ENCODE data around the gene USF2. TPM values are rescaled to one million over a fixed set of nuclear protein-coding genes. Genes with fewer than 3 reads are reported as not detected.

USF2 gene
- polyA plus RNA-seq, 3 donors, result 2.7 to 248 (median 5.0) TPM

DNA sequence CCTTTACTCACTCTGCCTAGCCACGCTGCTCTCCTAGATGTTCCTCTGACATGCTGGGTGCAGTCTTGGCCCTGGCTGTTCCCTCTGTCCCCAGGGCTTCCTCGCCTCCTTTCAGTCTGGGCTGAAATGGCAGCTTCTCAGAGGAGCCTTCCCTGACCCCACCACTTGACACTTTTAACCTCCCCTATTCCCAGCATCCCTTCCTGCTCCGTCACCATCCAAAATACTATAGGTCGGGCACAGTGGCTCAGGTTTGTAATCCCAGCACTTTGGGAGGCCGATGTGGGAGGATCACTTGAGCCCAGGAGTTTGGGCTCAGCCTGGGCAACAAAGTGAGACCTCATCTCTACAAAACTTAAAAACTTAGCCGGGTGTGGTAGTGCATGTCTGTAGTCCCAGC is 42.8 kb upstream of the USF2 start:
- no peaks in the 10 kb centered on the region for H3K9me3 ChIP-seq (replicated peaks in 1 of 2; ENCODE audit: control insufficient read depth in 1 of 2, insufficient read depth in 1 of 2, low read length in 2 of 2)
- H3K27ac Mint-ChIP-seq, result no peak overlapping the region
- intact Hi-C loops (cut with micrococcal nuclease), result no loop called here
- H3K36me3 ChIP-seq (replicated peaks in 1 of 2; ENCODE audit: control insufficient read depth in 1 of 2, insufficient read depth in 2 of 2, low read length in 2 of 2), result no peaks in the 10 kb centered on the region
- 95% methylated on average over 5 of the region's 6 CpGs for WGBS (ENCODE audit: insufficient coverage)
- DNase-seq, result no peak
- H3K36me3 Mint-ChIP-seq, result no peaks in the 10 kb centered on the region
- H3K79me2 ChIP-seq (ENCODE audit: insufficient read depth, low read length), result no peaks in the 10 kb centered on the region
- H2AFZ ChIP-seq (ENCODE audit: insufficient read depth, low read depth, low read length, poor library complexity, severe bottlenecking), result no peak overlapping the region
- peaks cover 0 to 3% (median 0%) of the 10 kb centered on the region in 7 donors for H3K9me3 Mint-ChIP-seq
- H3K27ac ChIP-seq (ENCODE audit: low read depth in 1 of 2, low read length in 2 of 2), result no peak overlapping the region
- H3K4me1 Mint-ChIP-seq, result peaks cover 22% of the 10 kb centered on the region
- H3K4me1 ChIP-seq (ENCODE audit: control insufficient read depth in 1 of 2, insufficient read depth in 2 of 2, low read length in 2 of 2), result peaks cover 13 to 19% of the 10 kb centered on the region in 2 donors
- H3K4me3 Mint-ChIP-seq, result peak overlapping the region in 1 of 2 donors; percentile 49
- H3K9ac ChIP-seq (ENCODE audit: insufficient read depth, low read length, poor library complexity, severe bottlenecking), result no peak overlapping the region
- no peaks in the 10 kb centered on the region for H4K20me1 ChIP-seq (ENCODE audit: insufficient read depth, low read length)
- no peak overlapping the region for H3K4me2 ChIP-seq (replicated peaks; ENCODE audit: extremely low read depth, low read length, poor library complexity, severe bottlenecking)
- H3K27me3 ChIP-seq (ENCODE audit: control insufficient read depth in 2 of 2, insufficient read depth in 2 of 2, low read length in 2 of 2), result no peaks in the 10 kb centered on the region
- H3K27me3 Mint-ChIP-seq (ENCODE audit: low read depth in 3 of 3), result peaks cover 3 to 9% (median 8%) of the 10 kb centered on the region in 3 donors
- TF ChIP-seq CTCF (IDR thresholded peaks at IDR 0.05), result no peak
- H3K4me3 ChIP-seq (replicated peaks in 1 of 3; ENCODE audit: low read depth in 2 of 3, low read length in 3 of 3), result no peak overlapping the region

- Mint-ChIP-seq H3K27me3 (ENCODE audit: low read depth in 3 of 3) (peaks cover 3 to 9% (median 8%) of the 10 kb centered on the region in 3 donors), H3K36me3 (no peaks in the 10 kb centered on the region), H3K27ac (peak overlapping the region in 1 of 7 donors; percentile 64), H3K4me1 (peaks cover 22% of the 10 kb centered on the region), H3K9me3 (peaks cover 0 to 2% (median 0%) of the 10 kb centered on the region in 7 donors), H3K4me3 (no peak overlapping the region)
- H3K4me3 ChIP-seq (replicated peaks in 1 of 3; ENCODE audit: low read depth in 2 of 3, low read length in 3 of 3), result no peak overlapping the region
- no peak for DNase-seq
- H3K4me1 ChIP-seq (ENCODE audit: control insufficient read depth in 1 of 2, insufficient read depth in 2 of 2, low read length in 2 of 2), result peaks cover 13 to 19% of the 10 kb centered on the region in 2 donors
- H4K20me1 ChIP-seq (ENCODE audit: insufficient read depth, low read length), result no peaks in the 10 kb centered on the region
- H3K27ac ChIP-seq (ENCODE audit: low read depth in 1 of 2, low read length in 2 of 2), result no peak overlapping the region
- no peak overlapping the region for H3K4me2 ChIP-seq (replicated peaks; ENCODE audit: extremely low read depth, low read length, poor library complexity, severe bottlenecking)
- H3K79me2 ChIP-seq (ENCODE audit: insufficient read depth, low read length), result no peaks in the 10 kb centered on the region
- H3K27me3 ChIP-seq (ENCODE audit: control insufficient read depth in 2 of 2, insufficient read depth in 2 of 2, low read length in 2 of 2), result no peaks in the 10 kb centered on the region
- H3K9me3 ChIP-seq (replicated peaks in 1 of 2; ENCODE audit: control insufficient read depth in 1 of 2, insufficient read depth in 1 of 2, low read length in 2 of 2), result no peaks in the 10 kb centered on the region
- H3K36me3 ChIP-seq (replicated peaks in 1 of 2; ENCODE audit: control insufficient read depth in 1 of 2, insufficient read depth in 2 of 2, low read length in 2 of 2), result no peaks in the 10 kb centered on the region
- H2AFZ ChIP-seq (ENCODE audit: insufficient read depth, low read depth, low read length, poor library complexity, severe bottlenecking), result no peak overlapping the region
- no peak for TF ChIP-seq CTCF (IDR thresholded peaks at IDR 0.05)
- 100% methylated on average over 4 of the region's 5 CpGs for WGBS (ENCODE audit: insufficient coverage)
- no peak overlapping the region for H3K9ac ChIP-seq (ENCODE audit: insufficient read depth, low read length, poor library complexity, severe bottlenecking)
- intact Hi-C loops (cut with micrococcal nuclease), result no loop called here
These were observed 42.0 kb upstream of the USF2 start for GRCh38 chr19:35226748-35227147.
